ENCODE data around the gene LHPP.

DNA sequence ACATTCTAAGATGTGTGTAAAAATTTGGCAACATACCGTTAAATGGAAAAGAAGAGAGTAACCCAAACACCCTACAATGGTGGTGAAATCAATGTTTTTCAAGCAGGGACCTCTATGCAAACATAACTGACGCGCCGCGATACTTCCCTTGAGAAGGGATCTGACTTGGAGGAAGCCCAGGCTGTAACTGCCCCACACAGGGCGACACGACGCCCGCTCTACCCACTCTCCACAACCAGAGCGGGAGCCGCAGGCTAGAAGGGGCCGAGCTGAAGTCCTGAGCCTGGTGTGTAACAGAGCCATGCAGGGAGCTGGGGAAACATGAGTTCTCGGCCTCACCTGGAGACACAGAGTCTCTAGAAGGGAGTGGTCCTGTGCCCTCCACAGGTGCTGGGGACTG is 162.4 kb downstream of the LHPP start:
- TF ChIP-seq POLR2A (IDR thresholded peaks at IDR 0.05; ENCODE audit: extremely low read depth, insufficient read length) (no peak), MAX (IDR thresholded peaks at IDR 0.05; ENCODE audit: low read depth, low read length) (no peak)
- TF ChIP-seq, protein P1, sequence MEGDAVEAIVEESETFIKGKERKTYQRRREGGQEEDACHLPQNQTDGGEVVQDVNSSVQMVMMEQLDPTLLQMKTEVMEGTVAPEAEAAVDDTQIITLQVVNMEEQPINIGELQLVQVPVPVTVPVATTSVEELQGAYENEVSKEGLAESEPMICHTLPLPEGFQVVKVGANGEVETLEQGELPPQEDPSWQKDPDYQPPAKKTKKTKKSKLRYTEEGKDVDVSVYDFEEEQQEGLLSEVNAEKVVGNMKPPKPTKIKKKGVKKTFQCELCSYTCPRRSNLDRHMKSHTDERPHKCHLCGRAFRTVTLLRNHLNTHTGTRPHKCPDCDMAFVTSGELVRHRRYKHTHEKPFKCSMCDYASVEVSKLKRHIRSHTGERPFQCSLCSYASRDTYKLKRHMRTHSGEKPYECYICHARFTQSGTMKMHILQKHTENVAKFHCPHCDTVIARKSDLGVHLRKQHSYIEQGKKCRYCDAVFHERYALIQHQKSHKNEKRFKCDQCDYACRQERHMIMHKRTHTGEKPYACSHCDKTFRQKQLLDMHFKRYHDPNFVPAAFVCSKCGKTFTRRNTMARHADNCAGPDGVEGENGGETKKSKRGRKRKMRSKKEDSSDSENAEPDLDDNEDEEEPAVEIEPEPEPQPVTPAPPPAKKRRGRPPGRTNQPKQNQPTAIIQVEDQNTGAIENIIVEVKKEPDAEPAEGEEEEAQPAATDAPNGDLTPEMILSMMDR (IDR thresholded peaks at IDR 0.05; ENCODE audit: low read depth, low read length) = no peak

Measured in NB4 (cell line).